HG02885 (cell line): ENCODE measurements around the gene HBA2.
"Not testable (repeated sequence)": the region's sequence is repeated elsewhere in the genome, so short reads cannot be mapped to it uniquely, and the experiment has no call there.

Source experiments
- ATAC-seq: cut with Tn5 transposase; IDR thresholded peaks from one replicate; pipeline ENCODE4 v1.9.1; 2021; ENCODE audit warnings: mild to moderate bottlenecking; ENCODE audit not compliant: unreplicated experiment, poor library complexity

Gene HBA2

GRCh38 chr16:172374-172941 lies at the start of gene HBA2:
Gene HBA2, plus strand, starts transcription at chr16:172876. Its CDS starts 37 bp downstream, at chr16:172913.
- not testable (repeated sequence) for ATAC-seq

- not testable (repeated sequence) for ATAC-seq
These were observed 48.9 kb upstream of the HBA2 start for GRCh38 chr16:123558-124350.

- no peak for ATAC-seq
These were observed 47.7 kb upstream of the HBA2 start for GRCh38 chr16:125011-125410.

GRCh38 chr16:129075-129474 lies 43.6 kb upstream of the HBA2 start:
- ATAC-seq: no peak

- no peak for ATAC-seq
These were observed 42.0 kb upstream of the HBA2 start for GRCh38 chr16:130533-131173.

- no peak for ATAC-seq
These were observed 40.6 kb upstream of the HBA2 start for GRCh38 chr16:132120-132519.

GRCh38 chr16:133716-134115 lies 39.0 kb upstream of the HBA2 start:
- ATAC-seq: no peak

- ATAC-seq: no peak
These were observed 34.6 kb upstream of the HBA2 start for GRCh38 chr16:138049-138417.

GRCh38 chr16:140175-140857 lies 32.4 kb upstream of the HBA2 start:
- ATAC-seq: no peak

GRCh38 chr16:142405-142967 lies 30.2 kb upstream of the HBA2 start:
- ATAC-seq: no peak

- ATAC-seq: no peak
These were observed 29.6 kb upstream of the HBA2 start for GRCh38 chr16:143047-143446.

GRCh38 chr16:143456-143855 lies 29.2 kb upstream of the HBA2 start:
- no peak for ATAC-seq

GRCh38 chr16:144797-145252 lies 27.9 kb upstream of the HBA2 start:
- ATAC-seq: no peak

- ATAC-seq: no peak
These were observed 26.0 kb upstream of the HBA2 start for GRCh38 chr16:146646-147045.

- no peak for ATAC-seq
These were observed 23.5 kb upstream of the HBA2 start for GRCh38 chr16:149024-149660.

GRCh38 chr16:152141-153128 lies 20.2 kb upstream of the HBA2 start, which contains the start of gene HBZ:
Gene HBZ, plus strand, starts transcription at chr16:152644. Its CDS starts 266 bp downstream, at chr16:152910.
- no peak for ATAC-seq

GRCh38 chr16:153129-153521 lies 19.6 kb upstream of the HBA2 start:
- ATAC-seq: not testable (repeated sequence)

- ATAC-seq: not testable (repeated sequence)
These were observed 19.0 kb upstream of the HBA2 start for GRCh38 chr16:153550-154216.
